GM06990 (cell line): ENCODE measurements around the gene LMF1.

Experiments
- DNase-seq: peaks from one replicate; pipeline ENCODE4 v3.0.0-alpha.2; 2011; ENCODE audit not compliant: insufficient read length; ENCODE audit errors: extremely low read depth
- H3K27me3 ChIP-seq: replicated peaks from 2 replicates; pipeline ENCODE4 v1.6.0; 2011; ENCODE audit warnings: low read length; ENCODE audit not compliant: control insufficient read depth, insufficient read depth
- H3K36me3 ChIP-seq: 2 replicates; pipeline ENCODE4 v1.5.1; 2011; ENCODE audit warnings: low read length; ENCODE audit not compliant: control insufficient read depth, insufficient read depth
- H3K4me3 ChIP-seq: replicated peaks from 2 replicates; pipeline ENCODE4 v1.5.1; 2011; ENCODE audit warnings: low read depth, mild to moderate bottlenecking, control low read depth, low read length
- TF ChIP-seq, protein P1 (sequence below): IDR thresholded peaks from 2 replicates; pipeline ENCODE4 v1.5.1; 2011; ENCODE audit warnings: low read length, control low read depth, mild to moderate bottlenecking, inconsistent platforms; ENCODE audit not compliant: insufficient read depth, poor library complexity, severe bottlenecking

LMF1 gene

DNA sequence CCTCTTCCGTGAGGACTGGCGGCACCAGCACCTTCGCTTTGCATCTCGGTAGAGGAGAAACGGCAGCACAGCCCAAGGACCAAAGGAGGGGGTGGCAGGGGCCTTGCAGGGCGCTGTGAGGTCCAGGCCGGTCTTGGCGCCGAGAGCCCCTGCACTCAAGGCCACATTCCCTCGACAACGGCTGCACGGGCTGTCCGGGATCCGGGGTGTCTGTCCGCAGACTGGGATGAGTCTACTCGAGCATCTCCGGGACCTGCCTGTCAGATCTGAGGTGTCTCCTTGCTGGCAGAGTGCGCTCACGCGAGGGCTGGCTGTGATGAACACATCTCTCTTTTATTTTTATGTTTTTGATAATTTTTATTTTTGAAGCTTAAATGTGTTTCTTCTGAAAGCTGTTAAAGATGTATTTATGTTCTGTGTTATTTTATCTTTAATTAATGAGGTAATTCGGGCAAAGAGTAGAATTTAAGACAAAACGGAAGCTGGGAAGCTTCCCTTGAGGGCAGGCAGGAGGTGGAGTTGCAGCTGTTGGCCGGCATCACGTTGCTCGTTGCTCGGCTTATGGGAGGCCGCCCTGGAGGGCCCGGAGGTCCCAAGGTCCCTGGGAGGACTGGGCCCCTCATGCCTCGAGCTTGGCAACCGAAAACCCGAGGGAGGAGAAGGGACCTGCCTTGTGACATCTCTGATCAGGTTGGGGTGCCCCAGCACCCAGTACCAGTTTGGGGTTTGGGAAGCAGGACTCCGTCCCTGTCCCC lies 15.0 kb upstream of the LMF1 start:
- no peak overlapping the region for H3K4me3 ChIP-seq
- no peaks in the 10 kb centered on the region for H3K36me3 ChIP-seq
- no peaks in the 10 kb centered on the region; the same call in 1 of the 2 replicates for H3K27me3 ChIP-seq
- no peak for DNase-seq
- TF ChIP-seq, protein P1, sequence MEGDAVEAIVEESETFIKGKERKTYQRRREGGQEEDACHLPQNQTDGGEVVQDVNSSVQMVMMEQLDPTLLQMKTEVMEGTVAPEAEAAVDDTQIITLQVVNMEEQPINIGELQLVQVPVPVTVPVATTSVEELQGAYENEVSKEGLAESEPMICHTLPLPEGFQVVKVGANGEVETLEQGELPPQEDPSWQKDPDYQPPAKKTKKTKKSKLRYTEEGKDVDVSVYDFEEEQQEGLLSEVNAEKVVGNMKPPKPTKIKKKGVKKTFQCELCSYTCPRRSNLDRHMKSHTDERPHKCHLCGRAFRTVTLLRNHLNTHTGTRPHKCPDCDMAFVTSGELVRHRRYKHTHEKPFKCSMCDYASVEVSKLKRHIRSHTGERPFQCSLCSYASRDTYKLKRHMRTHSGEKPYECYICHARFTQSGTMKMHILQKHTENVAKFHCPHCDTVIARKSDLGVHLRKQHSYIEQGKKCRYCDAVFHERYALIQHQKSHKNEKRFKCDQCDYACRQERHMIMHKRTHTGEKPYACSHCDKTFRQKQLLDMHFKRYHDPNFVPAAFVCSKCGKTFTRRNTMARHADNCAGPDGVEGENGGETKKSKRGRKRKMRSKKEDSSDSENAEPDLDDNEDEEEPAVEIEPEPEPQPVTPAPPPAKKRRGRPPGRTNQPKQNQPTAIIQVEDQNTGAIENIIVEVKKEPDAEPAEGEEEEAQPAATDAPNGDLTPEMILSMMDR, result no peak

DNA sequence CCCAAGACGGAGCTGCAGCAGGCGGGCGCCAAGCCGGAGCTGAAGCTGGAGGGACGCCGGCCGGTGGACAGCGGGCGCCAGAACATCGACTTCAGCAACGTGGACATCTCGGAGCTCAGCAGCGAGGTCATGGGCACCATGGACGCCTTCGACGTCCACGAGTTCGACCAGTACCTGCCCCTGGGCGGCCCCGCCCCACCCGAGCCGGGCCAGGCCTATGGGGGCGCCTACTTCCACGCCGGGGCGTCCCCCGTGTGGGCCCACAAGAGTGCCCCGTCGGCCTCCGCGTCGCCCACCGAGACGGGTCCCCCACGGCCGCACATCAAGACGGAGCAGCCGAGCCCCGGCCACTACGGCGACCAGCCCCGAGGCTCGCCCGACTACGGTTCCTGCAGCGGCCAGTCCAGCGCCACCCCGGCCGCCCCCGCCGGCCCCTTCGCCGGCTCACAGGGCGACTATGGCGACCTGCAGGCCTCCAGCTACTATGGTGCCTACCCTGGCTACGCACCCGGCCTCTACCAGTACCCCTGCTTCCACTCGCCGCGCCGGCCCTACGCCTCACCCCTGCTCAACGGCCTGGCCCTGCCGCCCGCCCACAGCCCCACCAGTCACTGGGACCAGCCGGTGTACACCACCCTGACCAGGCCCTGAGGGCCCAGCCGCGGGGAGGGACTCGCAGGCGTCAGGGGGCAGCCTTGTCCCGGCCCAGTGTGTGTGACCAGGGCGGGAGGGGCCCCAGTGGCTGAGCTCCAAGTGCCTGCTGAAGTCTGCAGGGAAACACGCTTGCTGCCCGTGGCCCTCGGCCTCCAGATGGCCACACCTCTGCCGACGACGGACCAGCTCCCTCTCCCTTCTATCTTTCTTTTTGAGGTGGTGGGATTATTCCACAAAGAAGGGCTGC lies 14.2 kb upstream of the LMF1 start:
- H3K4me3 ChIP-seq, result no peak overlapping the region
- no peaks in the 10 kb centered on the region for H3K36me3 ChIP-seq
- DNase-seq, result no peak
- no peaks in the 10 kb centered on the region; the same call in 1 of the 2 replicates for H3K27me3 ChIP-seq
- TF ChIP-seq, protein P1, result no peak

DNA sequence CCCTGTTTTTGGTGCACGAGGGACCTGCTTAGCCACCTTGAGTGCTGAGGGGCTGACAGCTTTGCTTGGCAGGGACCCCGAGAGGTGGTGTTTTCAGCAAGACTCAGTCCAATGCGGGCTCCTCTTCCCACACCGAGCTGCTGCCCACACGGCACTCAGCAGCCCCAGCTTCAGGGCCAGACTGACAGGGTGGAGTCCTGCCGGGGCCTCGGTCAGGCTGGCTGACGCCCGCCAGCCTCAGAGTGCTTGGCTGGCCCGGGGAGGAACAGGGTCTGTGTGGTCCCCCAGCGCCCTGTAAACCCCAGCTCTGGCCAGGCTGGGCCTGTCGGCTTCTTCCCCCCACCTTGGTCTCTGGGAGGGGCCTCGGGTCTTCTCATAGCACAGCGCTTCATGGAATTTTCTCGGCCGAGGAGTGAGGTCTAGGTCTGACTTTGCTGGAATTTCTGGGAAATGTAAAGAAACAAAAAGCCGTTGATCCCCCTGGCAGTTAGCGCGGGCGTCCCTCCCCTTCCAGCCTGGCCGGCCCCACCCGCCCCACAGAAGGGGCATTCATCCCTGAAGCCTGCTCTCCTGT lies 13.4 kb upstream of the LMF1 start:
- TF ChIP-seq, protein P1, result no peak
- no peak for DNase-seq
- Histone ChIP-seq H3K27me3 (no peaks in the 10 kb centered on the region; the same call in 1 of the 2 replicates), H3K36me3 (no peaks in the 10 kb centered on the region), H3K4me3 (no peak overlapping the region)

DNA sequence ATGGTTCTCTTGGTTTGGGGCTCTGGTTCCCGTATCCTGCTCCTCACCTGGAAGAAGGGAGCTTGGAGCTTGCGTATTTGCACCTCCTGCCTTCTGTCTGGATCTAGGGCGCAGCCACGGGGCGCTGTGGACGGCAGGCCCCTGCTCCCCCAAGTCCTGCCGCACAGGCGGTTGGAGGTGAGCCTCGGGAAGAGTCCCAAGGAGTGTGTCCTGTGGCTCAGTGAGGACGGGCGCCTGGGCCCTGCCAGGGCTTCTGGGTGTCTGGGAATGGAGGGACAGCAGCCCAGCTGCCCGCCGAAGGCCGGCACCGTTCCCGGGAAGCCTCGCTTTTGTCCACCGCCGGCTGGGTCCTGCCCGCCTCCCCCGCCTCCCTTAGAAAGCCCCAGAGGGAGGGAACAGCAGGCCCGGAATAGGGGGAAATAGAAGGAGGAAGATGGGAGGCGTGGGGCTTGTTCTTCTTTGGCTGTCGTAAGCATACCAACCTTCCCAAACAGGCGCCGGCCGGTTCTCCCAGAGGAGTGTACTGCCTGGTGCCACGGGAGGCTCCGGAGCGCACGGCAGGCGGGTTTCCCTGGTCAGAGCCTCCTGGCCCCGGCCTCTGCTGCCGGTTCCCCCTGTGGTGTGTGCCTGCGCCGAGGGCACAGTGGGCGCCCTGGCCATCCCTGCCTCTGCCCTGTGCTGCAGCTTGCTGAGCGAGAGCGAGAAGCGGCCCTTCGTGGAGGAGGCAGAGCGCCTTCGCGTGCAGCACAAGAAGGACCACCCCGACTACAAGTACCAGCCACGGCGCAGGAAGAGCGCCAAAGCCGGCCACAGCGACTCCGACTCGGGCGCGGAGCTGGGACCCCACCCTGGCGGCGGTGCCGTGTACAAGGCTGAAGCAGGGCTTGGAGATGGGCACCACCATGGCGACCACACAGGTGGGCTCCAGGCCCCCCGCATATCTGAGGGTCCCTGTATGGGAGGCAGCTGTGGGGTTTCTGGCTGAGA lies 12.6 kb upstream of the LMF1 start:
- TF ChIP-seq, protein P1, result no peak
- Histone ChIP-seq H3K27me3 (no peaks in the 10 kb centered on the region; the same call in 1 of the 2 replicates), H3K36me3 (no peaks in the 10 kb centered on the region), H3K4me3 (no peak overlapping the region)
- DNase-seq, result no peak
